Metanephros (tissue), 1 donor: ENCODE measurements around the gene SF3A1. TPM values are rescaled to one million over a fixed set of nuclear protein-coding genes. Genes with fewer than 3 reads are reported as not detected.

Experiments used
- total RNA-seq: library from RNA; depleted of rRNA; stranded (reverse); fragments of >200 nt; gene quantifications from one replicate; pipeline ENCODE4 v1.2.3, GENCODE V29; 2014

SF3A1 gene
- total RNA-seq = 60.0 TPM

GRCh38 chr22:30356449-30357235 is at the start of gene SF3A1, which contains the start of gene CCDC157:
TSS of gene SF3A1 (minus strand) at chr22:30356894. CDS start at chr22:30356792, 102 bp downstream.
TSS of gene CCDC157 (plus strand) at chr22:30357007. CDS start at chr22:30366001, 8,994 bp downstream.

GRCh38 chr22:30396871-30397655 is 40.4 kb upstream of the SF3A1 start, which contains the start of gene SEC14L2:
TSS of gene SEC14L2 (plus strand) at chr22:30397018. CDS start at chr22:30397117, 99 bp downstream.

GRCh38 chr22:30386960-30387827 is 30.5 kb upstream of the SF3A1 start, which contains the start of gene RNF215:
TSS of gene RNF215 (minus strand) at chr22:30387411. CDS start at chr22:30387313, 98 bp downstream.

GRCh38 chr22:30326706-30327362 is 29.9 kb downstream of the SF3A1 start, which contains the start of gene TBC1D10A:
TSS of gene TBC1D10A (minus strand) at chr22:30326941. CDS start at chr22:30326881, 60 bp downstream.

GRCh38 chr22:30289141-30289979 is 67.3 kb downstream of the SF3A1 start, which contains the start of gene CASTOR1:
TSS of gene CASTOR1 (minus strand) at chr22:30289505. CDS start at chr22:30289497, 8 bp downstream.

Other genes with a start within 250 kb of the SF3A1 start
- gene LIF, start 110.1 kb downstream of the SF3A1 start, total RNA-seq = 2.7 TPM
- 3.0 TPM for gene OSM, start 90.0 kb downstream of the SF3A1 start, total RNA-seq
- 14.1 TPM for gene CASTOR1, start 67.4 kb downstream of the SF3A1 start, total RNA-seq
- gene TBC1D10A, start 30.0 kb downstream of the SF3A1 start, total RNA-seq = 18.0 TPM
- 6.4 TPM for gene CCDC157, start 113 bp upstream of the SF3A1 start, total RNA-seq
- gene RNF215, start 30.5 kb upstream of the SF3A1 start, total RNA-seq = 22.1 TPM
- 2.9 TPM for gene SEC14L2, start 40.1 kb upstream of the SF3A1 start, total RNA-seq
- gene MTFP1, start 68.9 kb upstream of the SF3A1 start, total RNA-seq = 12.0 TPM
- not detected for gene SEC14L3, start 115.1 kb upstream of the SF3A1 start, total RNA-seq
- 0.99 TPM for gene SEC14L4, start 148.8 kb upstream of the SF3A1 start, total RNA-seq
- 6.5 TPM for gene SEC14L6, start 189.8 kb upstream of the SF3A1 start, total RNA-seq
- gene GAL3ST1, start 217.8 kb upstream of the SF3A1 start, total RNA-seq = 27.3 TPM
- gene PES1, start 235.0 kb upstream of the SF3A1 start, total RNA-seq = 51.5 TPM